Activated T-cell treated with anti-CD3 and anti-CD28 coated beads for 4 hours (primary cell): ENCODE results near the gene LAMA5.

Experiments used
- DNase-seq: peaks from one replicate; pipeline ENCODE4 v3.0.0-alpha.2; 2020

The LAMA5 gene

DNA sequence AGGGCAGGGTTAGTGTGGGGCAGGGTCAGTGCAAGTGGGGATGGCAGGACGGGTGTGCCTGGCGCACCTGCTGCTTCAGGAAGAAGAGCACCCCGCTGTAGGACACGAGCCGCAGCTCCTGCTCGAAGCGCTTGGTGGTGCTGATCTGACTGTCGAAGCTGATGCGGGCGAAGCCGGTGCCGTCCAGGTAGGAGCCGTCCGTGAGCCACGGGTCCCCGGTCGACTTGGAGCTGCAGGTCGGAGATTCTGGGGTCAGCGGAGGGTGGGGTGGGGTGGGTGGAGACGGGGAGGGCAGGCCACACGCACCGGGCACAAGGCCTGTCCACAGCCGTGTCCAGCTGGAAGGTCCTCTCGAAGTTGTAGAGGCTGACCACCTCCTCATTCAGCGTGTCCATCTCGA is 54.1 kb downstream of the LAMA5 start:
- no peak for DNase-seq

DNA sequence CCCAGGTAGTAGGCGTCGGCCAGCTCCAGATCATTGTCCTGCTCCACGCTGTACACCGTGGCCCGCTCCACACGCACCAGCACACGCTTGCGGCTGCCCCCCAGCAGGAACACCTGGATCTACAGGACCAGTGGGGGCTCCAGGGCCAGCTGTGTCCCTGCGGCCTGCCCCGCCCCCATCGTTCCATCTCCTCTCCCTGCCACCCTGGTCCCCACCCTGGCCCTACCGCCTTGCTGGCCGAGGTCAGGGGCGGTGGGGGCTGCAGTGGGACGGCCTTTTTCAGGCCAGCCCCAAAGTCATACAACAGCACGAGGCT is 54.5 kb downstream of the LAMA5 start:
- no peak for DNase-seq

DNA sequence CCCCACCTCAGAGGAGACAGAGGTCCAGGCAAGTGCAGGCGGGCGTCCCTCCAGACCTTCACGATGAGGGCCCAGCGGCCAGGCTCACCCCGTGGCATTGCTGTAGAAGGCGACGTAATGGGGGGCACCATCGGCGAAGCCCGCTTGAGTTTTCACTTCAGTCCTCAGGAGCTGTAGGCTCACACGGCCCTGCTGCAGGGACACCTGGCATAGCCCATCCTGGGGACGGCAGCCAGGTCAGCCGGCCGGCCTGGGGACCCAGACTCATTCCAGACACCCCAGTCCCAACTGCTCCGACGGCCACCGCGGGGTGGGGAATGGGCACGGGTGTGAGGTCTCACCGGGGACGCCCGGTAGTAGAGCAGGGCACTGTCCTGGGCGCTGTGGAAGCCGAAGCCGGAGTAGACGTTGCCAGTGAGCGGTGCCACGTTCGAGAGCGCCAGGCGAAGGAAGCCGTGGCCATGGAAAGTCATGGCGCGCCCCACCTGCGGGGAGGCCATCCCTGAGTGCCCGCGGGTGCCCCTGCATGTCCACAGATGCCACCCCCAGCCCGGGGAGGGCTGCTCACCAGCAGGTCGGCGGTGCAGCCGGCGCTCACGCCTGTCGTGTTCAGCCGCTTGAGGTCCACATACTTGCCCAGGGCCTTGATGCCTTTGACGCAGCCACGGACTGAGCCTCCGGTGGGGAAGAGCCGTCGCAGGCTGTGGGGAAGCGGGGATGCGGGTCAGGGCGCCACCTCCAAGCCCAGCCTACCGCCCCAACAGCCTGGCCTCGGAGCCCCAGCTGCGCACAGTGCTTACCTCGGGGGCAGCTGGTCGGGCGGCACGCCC is 55.1 kb downstream of the LAMA5 start:
- DNase-seq: no peak

DNA sequence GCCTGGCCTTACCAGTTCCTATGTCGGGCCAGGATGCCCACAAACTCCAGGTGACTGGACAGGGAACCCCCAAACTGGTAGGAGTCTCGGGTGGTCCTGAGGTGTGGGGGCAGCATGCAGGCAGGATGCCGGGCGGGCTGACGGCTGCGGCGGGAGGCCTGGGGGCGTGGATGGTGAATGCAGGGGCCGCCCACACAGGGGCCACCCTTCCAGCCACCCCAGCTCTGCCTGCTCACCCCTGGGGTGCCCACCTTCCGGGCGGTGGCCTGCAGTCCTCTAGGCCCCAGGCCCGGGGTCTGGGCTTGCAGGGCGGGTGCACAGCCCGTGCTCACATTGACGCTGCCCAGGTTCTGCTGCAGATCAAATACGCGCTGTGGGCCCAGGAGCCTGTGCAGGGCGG is 56.0 kb downstream of the LAMA5 start:
- no peak for DNase-seq

DNA sequence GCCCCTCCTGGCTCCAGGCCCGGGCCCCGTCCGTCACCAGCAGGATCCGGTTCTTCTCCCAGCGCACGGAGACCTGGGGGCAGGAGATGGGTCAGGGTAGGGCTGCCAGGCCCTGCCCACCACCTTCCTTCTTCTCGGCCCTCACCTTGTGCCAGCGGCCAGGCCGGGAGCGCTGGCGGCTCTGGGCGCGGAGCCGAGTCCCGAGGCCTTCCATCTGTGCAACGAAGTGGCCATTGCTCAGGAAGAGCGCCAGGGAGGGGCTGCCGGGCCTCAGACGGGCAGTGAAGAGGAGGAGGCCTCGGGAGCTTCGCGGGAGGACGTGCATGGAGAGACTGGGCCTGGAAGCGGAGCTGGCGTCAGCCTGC is 56.4 kb downstream of the LAMA5 start:
- no peak for DNase-seq

DNA sequence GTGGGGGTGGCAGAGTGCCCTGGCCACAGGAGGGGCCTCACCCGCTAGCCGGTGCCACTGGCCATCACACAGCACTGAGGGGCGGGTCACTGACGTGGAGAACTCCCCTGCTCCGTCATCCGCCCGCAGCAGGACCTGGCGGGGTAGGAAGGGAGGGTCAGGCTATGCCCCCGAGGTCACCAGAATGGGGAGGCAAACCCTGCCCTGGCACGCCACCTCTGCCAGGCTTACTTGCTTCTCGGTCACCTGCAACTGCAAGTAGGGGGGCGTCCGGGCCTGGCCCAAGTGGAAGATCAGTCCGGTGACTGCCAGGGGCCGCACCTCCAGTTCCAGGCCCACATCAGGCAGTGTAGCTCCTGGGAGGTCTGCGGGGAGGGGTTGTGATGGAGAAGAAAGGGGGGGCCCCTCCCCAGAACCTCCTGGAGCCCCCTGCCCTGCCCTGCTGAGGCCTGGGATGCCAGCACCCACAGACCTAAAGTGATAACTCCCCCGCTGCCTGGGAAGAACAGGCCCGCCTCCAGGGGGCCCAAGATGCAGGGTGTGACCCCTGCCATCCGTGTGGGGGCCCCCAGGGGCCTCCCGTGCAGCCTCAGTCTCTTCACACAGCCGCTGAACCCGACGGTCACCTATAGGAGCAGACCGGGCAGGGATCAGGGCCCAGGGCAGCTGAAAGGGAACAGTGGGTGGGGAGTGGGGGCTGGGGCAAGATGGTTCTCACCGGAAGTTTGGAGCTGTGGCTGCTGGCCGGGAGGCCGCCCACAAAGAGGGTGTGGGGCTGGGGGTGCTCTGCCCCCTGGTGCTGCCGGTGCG is 57.0 kb downstream of the LAMA5 start:
- no peak for DNase-seq

DNA sequence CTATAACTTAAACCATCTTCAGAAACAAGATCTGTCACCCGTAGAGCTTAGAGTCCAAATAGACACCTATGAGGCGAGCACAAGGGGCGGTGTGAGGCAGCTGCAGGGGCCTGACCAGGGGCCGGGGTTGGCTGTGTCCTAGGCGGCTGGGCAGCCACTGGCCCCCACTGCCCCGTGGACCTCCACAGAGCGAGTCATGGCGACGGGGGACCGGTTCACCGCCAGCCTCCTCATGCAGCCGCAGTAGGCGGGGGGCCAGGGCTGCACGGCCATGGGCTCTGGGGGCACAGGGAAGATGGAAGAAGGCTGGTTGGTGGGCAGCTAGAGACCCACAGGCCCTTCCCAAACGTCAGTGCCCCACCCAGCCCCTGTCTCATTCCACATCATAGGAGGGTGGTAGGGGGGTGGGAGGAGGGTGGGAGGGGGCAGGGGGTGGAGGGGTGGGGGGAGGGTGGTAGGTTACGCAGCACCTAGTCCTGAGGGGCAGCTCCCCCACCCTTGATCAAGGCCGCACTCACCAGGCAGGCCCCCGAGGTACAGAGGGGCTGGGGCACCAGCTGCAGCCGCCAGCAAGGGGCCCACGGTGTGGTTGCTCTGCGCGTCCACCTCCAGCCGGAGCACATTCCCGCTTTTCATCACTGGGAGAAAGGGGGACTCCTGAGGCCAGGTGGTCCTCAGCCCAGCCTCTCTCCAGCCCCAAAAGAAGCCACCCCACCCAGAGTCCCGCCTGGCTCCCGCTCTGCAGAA is 57.7 kb downstream of the LAMA5 start:
- no peak for DNase-seq

DNA sequence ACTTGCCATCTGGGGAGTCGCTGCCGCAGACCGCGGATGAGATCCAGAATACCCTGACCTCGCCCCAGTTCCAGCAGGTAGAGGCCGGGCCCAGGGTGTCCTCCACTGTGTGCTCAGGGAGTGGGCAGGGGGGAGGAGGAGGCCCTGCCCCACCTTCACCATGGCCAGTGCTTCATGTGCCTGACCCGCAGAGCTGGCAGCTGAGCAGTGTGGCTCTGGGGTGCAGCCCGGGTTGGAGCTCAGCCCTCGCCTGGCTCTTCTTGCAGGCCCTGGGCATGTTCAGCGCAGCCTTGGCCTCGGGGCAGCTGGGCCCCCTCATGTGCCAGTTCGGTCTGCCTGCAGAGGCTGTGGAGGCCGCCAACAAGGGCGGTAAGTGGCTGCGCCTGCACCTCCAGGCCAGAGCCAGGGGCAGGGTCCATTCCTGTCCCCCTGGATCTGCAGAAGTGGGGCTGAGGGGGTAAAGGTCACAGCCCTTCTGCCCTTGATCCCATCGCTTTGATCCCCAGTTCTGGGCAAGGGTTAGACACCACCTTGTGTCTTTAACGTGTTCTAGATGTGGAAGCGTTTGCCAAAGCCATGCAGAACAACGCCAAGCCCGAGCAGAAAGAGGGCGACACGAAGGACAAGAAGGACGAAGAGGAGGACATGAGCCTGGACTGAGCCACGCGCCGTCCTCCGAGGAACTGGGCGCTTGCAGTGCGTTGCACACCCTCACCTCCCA is 58.9 kb downstream of the LAMA5 start:
- DNase-seq: no peak

DNA sequence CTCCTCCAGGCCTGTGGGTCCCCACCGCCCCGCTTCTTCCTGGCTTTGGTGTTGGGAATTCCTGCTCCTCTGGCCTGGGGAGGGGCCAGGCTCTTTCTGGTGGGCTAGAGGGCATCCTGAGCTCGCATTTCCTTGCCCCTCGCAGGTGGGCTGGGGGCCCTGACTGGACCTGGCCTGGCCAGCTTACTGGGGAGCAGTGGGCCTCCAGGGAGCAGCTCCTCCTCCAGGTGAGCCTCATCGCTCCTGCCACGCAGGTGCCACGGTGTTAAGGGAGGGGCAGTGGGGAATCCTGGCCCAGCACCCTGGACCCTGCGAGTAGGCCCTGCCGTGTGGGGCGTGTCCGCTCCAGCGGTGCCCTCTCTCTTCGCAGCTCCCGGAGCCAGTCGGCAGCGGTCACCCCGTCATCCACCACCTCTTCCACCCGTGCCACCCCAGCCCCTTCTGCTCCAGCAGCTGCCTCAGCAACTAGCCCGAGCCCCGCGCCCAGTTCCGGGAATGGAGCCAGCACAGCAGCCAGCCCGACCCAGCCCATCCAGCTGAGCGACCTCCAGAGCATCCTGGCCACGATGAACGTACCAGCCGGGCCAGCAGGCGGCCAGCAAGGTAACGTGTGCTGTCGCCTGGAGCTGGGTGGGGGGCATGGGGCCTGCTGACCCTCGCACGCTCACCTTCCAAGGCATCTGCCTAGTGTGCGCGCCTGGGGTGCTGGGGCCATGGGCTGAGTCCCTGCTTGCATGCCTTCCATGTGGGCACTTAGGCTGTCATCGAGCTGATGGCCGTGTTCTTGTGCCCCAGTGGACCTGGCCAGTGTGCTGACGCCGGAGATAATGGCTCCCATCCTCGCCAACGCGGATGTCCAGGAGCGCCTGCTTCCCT is 59.6 kb downstream of the LAMA5 start:
- no peak for DNase-seq

DNA sequence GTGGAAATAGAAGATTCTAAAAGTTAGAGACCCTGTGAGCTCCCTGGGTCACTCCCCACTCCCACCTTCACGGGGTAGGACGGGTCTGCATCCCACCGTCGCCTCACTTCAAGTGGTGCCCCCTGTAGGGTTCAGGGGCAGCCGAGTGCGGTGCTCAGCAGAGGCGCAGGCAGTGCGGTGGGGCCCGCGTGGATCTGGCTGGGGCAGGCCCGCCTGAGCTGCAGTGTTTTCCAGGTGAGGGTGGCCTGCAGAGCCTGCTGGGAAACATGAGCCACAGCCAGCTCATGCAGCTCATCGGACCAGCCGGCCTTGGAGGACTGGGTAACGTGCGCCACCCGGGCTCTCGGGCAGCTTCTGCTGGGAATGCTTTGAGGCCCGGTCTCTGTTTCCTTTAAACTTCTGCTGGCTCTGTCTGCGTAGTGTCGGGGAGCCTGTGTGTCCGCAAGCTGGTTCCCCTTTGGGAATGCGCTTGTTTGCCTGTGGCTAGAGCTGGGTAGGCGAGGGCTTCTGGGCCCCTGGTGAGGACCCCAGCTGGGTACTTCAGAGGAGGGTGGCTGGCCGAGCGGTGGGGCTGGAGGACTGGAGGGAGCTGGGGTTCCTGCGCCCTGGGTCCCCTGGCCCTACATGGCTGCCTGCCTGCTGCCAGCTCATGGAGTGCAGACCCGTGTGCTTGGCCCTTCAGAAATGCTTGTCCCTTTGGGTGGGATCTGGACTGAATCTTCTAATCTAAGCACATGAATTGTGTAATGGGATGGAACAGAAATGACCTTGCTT is 60.5 kb downstream of the LAMA5 start:
- DNase-seq: no peak

DNA sequence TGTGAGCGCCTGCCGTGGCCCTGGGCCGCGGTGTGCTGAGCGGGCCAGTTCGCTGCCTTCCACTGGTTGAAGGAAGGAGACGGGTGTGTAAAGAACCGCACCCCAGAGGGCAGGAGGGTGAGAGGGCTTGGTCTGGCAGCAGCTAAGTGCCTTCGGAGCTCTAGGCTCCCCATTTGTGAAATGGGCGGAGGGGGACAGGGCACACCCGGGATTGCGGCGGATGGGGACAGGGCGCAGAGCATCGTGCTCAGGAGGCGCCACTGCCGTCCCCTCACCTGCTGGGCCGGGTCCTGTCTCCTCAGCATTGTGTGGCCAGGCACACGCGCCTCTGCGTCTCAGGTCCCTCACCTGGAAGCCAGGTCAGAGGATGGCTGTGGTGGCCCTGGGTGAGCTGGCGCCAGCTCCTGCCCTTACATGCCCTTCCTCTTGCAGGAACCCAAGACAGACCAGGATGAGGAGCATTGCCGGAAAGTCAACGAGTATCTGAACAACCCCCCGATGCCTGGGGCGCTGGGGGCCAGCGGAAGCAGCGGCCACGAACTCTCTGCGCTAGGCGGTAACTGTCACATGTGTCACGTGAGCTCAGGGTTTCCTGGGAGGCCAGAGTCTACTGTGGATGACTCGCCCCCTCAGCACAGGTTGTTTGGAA is 61.2 kb downstream of the LAMA5 start:
- no peak for DNase-seq

DNA sequence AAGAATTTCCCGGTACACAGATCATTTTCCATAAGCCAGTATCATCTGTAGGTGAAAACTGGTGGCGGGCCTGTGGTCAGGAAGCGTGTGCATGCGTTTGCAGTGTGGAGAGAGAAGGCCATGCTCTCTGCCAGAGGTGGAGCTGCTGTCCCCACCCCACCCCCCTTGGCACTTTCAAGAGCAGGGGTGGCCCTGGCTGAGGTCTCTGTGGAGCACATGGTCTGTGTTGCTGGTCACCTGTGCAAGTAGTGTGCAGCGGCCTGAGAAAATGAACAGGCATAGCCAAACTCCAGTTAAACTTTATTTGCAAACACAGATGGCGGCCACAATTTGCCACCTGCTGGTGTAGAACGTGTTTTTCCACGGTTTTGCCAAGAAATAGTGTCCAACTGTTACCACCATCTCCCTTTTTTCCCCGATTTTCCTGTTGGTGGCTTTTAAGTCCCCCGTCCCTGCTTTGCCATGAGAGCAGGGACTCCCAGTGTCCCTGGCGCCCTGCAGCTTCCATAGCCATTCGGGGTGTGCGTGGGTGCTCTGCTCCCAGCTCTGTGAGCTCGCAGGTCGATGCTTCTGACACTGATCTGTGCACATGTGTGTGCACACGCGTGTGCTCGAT is 61.9 kb downstream of the LAMA5 start:
- DNase-seq: no peak

DNA sequence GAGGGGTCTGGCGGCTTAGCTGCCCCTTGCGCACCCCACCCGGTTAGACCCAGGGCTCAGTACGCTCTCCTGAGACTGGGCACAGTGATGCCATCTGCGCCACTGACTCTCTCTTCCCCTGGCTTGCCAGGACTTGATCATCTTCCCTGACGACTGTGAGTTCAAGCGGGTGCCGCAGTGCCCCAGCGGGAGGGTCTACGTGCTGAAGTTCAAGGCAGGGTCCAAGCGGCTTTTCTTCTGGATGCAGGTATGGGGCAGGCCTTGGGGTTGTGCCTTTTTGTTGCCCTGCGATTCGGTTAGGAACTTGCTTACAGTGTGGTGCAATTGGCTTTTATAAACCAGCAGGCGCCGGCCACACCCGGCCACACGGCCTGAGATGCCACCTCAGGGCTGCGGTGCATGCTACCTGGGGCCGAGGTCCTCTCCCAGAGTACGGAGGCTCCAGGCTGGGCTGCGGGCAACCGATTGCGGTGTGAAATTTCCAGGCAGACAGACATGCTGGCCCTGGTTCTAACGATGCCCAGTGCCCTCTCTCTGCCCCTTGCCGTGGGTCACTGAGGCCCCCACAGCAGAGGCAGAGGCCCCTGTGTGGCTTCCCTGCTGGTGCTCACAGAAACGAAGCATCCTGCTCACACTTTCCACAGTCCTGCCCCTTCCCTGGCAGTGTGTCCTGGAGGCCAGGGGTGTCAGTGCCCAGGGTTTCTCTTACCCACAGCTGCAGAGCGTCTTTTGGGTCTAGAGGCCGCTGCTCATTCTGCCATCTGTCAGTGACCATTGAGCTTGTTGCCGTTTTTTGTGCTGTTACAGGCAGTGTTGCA is 62.6 kb downstream of the LAMA5 start:
- no peak for DNase-seq

DNA sequence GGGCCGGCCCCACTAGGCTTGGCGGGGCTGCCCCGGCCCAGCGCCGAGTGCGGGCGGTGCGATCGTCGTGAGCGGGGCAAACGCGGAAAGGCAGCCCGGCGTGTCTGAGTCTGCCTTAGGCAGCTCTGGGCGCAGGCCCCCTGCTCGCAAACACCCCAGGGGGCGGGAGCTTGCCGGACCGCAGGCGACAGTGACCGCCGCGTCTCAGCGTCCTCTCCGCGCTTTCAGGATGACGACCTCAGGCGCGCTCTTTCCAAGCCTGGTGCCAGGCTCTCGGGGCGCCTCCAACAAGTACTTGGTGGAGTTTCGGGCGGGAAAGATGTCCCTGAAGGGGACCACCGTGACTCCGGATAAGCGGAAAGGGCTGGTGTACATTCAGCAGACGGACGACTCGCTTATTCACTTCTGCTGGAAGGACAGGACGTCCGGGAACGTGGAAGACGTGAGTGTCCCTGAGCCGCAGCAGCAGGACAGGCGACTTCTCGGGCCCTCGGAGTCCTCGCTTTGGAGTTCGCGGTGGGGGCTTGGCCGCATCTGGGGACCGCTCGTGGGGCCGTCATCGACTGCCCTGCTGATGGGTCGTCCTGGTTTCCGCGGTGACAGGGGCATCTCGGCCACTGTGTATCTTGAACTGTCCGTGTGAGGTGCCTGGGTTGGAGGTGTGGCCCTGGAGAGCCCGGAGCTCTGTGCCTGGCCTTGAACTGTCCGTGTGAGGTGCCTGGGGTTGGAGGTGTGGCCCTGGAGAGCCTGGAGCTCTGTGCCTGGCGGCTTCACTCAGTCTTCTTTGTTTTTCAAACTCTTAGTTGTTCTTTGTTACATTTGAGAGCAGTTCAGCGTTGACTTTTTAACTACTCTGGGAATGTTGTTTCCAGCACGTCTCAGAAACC is 63.5 kb downstream of the LAMA5 start:
- DNase-seq: no peak

DNA sequence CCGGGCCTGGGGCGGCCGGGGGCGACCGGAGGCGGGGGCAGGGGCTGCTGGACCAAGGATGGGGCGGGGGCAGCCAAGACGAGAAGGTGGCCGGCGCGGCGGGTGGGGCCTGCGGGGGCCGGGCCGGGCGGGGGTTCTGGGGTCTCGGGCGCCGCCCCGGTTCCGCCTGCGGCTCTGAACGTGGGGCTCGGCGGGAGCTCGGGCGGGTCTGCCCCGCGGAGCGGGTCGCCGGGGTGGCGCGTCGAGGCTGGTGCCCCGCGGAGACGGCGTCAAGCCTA is 64.1 kb downstream of the LAMA5 start:
- no peak for DNase-seq

DNA sequence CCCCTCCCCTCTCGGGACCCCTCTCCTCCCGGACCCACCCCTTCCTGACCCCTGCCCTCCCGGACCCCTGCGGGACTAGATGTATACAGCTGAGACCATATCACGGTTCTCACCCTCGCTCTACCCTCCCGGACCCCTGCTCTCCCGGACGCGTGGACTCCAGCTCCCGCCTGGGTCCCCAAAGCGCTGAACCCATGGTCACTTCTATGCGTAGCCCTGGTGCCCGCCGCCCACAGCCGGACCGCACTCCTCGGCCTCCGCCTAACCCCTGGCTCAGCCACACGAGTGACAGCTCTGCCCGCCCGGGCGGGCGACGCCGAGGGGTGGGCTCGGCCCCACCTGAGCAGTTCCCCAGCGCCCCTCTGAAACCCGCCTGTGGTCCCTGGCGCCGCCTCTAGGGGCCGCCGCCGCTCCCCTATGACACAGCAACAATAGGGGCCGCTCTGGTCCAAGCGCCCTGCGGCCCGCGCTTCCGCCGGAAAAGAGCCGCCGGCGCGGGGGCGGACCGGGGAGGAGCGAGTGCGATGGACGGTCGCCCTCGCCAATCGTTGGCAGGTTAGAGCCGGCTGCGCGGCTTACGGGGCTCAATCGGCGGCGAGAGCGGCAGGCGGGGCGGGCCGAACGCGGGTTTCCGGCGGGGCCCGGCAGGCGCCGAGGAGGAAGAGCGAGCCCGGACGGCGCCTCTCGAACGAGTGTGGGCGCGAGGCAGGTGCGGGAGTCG is 64.6 kb downstream of the LAMA5 start, which contains the start of gene ADRM1:
TSS of gene ADRM1 (plus strand) at position 657 of the 721 bp plus-strand sequence. CDS start 572 bp downstream, outside the sequence.
- peak; percentile 94 for DNase-seq

DNA sequence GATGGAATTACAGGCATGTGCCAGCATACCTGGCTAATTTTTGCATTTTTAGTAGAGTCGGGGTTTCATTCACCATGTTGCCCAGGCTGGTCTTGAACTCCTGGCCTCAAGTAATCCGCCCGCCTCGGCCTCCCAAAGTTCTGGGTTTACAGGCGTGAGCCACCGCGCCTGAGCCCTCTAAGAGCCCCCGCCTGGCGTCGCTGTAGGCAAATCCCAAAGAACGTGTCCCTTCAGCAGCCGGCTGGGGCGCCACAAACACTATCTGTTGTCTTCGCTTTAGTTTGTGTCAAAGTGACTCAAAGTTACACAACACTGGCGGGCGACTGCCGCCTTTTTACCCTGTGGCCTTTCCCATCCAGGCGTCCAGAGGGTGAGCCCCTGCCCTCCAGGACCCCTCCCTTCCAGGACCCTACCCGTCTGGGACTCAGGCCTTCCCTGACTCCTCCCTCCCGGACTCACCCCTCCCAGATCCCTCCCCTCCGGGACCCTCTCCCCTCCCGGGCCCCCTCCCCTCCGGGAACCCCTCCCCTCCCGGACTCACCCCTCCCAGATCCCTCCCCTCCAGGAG is 65.3 kb downstream of the LAMA5 start:
- peak; percentile 72 for DNase-seq
